Epithelial cell of esophagus (primary cell): Measurements from ENCODE around the gene PHLDA3.

ENCODE experiments used
- DNase-seq: peaks from one replicate; pipeline ENCODE4 v3.0.0; 2010; ENCODE audit warnings: low read depth
- H3K4me3 ChIP-seq: 2 replicates; pipeline ENCODE4 v1.5.1; 2011; ENCODE audit warnings: mild to moderate bottlenecking, low read length, control low read depth
- CTCF ChIP-seq: IDR thresholded peaks from 2 replicates; pipeline ENCODE4 v1.5.1; 2011; ENCODE audit warnings: low read depth, mild to moderate bottlenecking, low read length, control low read depth, inconsistent platforms; ENCODE audit not compliant: insufficient read depth; ENCODE audit errors: missing control alignments

Gene PHLDA3

GRCh38 chr1:201491896-201492511 lies 23.0 kb upstream of the PHLDA3 start:
- DNase-seq: no peak
- TF ChIP-seq CTCF: no peak
- no peak overlapping the region for H3K4me3 ChIP-seq

DNA sequence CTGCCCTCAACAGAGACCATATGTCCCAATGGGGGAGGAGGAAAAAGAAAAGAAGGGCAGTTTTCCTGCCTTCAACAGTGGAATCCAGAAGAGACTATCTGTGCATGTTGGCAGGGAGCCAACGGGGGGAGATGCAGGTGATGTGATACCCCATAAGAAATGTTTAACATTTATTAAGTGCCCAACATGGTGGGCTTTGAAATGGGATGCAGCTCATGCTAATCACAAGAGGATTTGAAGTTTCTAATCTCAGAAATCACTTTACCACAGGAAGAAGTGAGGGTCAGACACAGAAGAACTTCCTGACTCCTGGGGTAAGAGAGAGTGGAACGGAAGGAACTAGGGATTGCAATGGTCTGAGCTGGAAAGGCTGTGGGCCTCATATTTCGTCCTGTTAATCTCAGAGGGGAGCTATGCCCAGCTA lies 21.7 kb upstream of the PHLDA3 start:
- no peak for TF ChIP-seq CTCF
- DNase-seq: no peak
- no peak overlapping the region for H3K4me3 ChIP-seq

DNA sequence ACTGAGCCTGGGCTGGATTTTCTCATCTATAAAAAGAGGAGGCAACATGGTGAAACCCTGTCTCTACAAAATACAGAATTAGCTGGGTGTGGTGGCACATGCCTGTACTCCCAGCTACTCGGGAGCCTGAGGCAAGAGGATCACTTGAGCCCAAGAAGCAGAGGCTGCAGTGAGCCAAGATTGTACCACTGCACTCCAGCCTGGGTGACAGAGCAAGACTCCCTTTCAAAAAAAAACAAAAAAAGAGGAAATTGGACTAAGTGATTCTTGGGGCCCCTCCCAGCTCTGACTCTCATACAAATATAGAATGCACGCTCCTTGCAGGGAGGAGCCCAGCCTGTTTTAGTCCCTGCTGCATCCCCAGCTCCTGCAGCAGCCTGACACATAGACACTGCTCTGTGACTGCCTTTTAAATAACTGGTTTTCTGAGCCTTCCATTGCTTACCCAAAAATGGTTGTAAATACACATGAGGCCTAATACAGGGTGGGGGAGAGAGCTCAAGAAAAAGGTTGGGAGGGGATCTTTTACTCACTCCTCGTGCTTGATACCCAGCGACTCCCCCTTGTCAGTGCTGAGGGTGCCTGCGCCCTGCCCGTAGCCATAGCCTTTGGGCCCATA lies 20.8 kb upstream of the PHLDA3 start:
- DNase-seq: no peak
- no peak overlapping the region for H3K4me3 ChIP-seq
- TF ChIP-seq CTCF: no peak

GRCh38 chr1:201488830-201489589 lies 20.0 kb upstream of the PHLDA3 start:
- no peak overlapping the region for H3K4me3 ChIP-seq
- peak; percentile 86 for DNase-seq
- TF ChIP-seq CTCF: no peak

GRCh38 chr1:201487742-201488141 lies 18.8 kb upstream of the PHLDA3 start:
- no peak for TF ChIP-seq CTCF
- H3K4me3 ChIP-seq: no peak overlapping the region
- DNase-seq: no peak

DNA sequence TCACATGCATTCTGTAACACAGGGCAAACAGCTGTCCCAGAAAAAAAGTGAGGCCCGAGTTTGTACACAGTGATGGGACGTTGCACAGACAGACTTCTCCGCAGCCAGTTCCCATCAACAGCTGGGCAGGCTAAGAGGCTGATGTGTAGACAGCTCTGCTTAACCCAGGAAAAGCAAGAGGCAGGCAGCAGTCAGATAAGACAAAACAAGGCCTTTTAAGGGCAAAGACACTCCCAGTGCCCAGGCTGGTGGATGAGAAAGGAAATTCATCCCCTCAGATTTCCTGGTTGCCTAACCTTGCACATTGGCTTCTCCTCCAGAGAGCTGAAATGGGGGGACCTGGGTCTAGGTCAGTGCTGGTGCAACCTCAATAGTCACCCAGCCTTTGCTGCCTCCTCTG lies 17.2 kb upstream of the PHLDA3 start:
- TF ChIP-seq CTCF: no peak
- no peak for DNase-seq
- no peak overlapping the region for H3K4me3 ChIP-seq
